H9 (cell line): ENCODE results near the gene FBN1. TPM values are rescaled to one million over a fixed set of nuclear protein-coding genes. Genes with fewer than 3 reads are reported as not detected.

Source experiments
- DNase-seq: peaks from one replicate; pipeline ENCODE4 v3.0.0-alpha.2; 2017
- H2AFZ ChIP-seq: one replicate; pipeline ENCODE4 v1.6.1; 2013; ENCODE audit warnings: mild to moderate bottlenecking, low read length, control low read depth, moderate library complexity
- H2AK5ac ChIP-seq: 2 replicates; pipeline ENCODE4 v1.6.1; 2013; ENCODE audit warnings: low read length, control low read depth, mixed read lengths; ENCODE audit not compliant: insufficient read length
- H2BK120ac ChIP-seq: one replicate; pipeline ENCODE4 v1.6.1; 2013; ENCODE audit warnings: low read depth, mild to moderate bottlenecking, low read length, control low read depth, inconsistent platforms; ENCODE audit not compliant: poor library complexity, severe bottlenecking
- H2BK12ac ChIP-seq: 2 replicates; pipeline ENCODE4 v1.6.1; 2013; ENCODE audit warnings: low read length, control low read depth, mixed read lengths, low read depth; ENCODE audit not compliant: insufficient read length
- H2BK15ac ChIP-seq: 2 replicates; pipeline ENCODE4 v1.6.1; 2013; ENCODE audit warnings: low read depth, low read length, control low read depth
- H2BK20ac ChIP-seq: one replicate; pipeline ENCODE4 v1.6.1; 2013; ENCODE audit warnings: low read depth, mild to moderate bottlenecking, low read length, control low read depth, inconsistent platforms; ENCODE audit not compliant: poor library complexity, severe bottlenecking
- H2BK5ac ChIP-seq: 2 replicates; pipeline ENCODE4 v1.6.1; 2013; ENCODE audit warnings: low read length, control low read depth, mixed read lengths; ENCODE audit not compliant: insufficient read length
- H3K14ac ChIP-seq: 2 replicates; pipeline ENCODE4 v1.6.1; 2013; ENCODE audit warnings: low read length, control low read depth; ENCODE audit not compliant: insufficient read depth
- H3K18ac ChIP-seq: 2 replicates; pipeline ENCODE4 v1.6.1; 2013; ENCODE audit warnings: low read depth, mild to moderate bottlenecking, mixed read lengths, low read length, control low read depth; ENCODE audit not compliant: insufficient read length
- H3K23ac ChIP-seq: 2 replicates; pipeline ENCODE4 v1.6.1; 2013; ENCODE audit warnings: low read length, control low read depth, mixed read lengths, low read depth; ENCODE audit not compliant: insufficient read length
- H3K23me2 ChIP-seq: 2 replicates; pipeline ENCODE4 v1.6.1; 2013; ENCODE audit warnings: low read depth, mild to moderate bottlenecking, mixed read lengths, low read length, control low read depth; ENCODE audit not compliant: insufficient read length, poor library complexity, severe bottlenecking
- H3K27ac ChIP-seq: 2 replicates; pipeline ENCODE4 v1.5.1; 2013; ENCODE audit warnings: low read length, control low read depth, mixed read lengths, low read depth; ENCODE audit not compliant: insufficient read length
- H3K27me3 ChIP-seq: 2 replicates; pipeline ENCODE4 v1.6.1; 2013; ENCODE audit warnings: low read length, control low read depth, inconsistent platforms; ENCODE audit not compliant: insufficient read depth
- H3K4ac ChIP-seq: 2 replicates; pipeline ENCODE4 v1.6.1; 2013; ENCODE audit warnings: low read depth, mild to moderate bottlenecking, control low read depth, inconsistent platforms, low read length, moderate library complexity
- H3K4me1 ChIP-seq: 2 replicates; pipeline ENCODE4 v1.6.1; 2013; ENCODE audit warnings: low read length, control low read depth, inconsistent platforms; ENCODE audit not compliant: insufficient read depth
- H3K4me2 ChIP-seq: 2 replicates; pipeline ENCODE4 v1.6.1; 2013; ENCODE audit warnings: low read length, control low read depth, mixed read lengths; ENCODE audit not compliant: insufficient read length, insufficient read depth
- H3K56ac ChIP-seq: 2 replicates; pipeline ENCODE4 v1.6.1; 2013; ENCODE audit warnings: low read depth, mild to moderate bottlenecking, mixed read lengths, low read length, control low read depth; ENCODE audit not compliant: insufficient read length
- H3K79me1 ChIP-seq: 2 replicates; pipeline ENCODE4 v1.6.1; 2013; ENCODE audit warnings: low read depth, mild to moderate bottlenecking, moderate library complexity, low read length, control low read depth, inconsistent platforms; ENCODE audit not compliant: insufficient read depth, poor library complexity, severe bottlenecking
- H3K79me2 ChIP-seq: 2 replicates; pipeline ENCODE4 v1.6.1; 2013; ENCODE audit warnings: low read length, control low read depth, inconsistent platforms; ENCODE audit not compliant: insufficient read depth
- H3K9ac ChIP-seq: 2 replicates; pipeline ENCODE4 v1.6.1; 2013; ENCODE audit warnings: low read length, control low read depth, mixed read lengths; ENCODE audit not compliant: insufficient read length; ENCODE audit errors: extremely low read depth
- H3K9me3 ChIP-seq: one replicate; pipeline ENCODE4 v1.6.1; 2013; ENCODE audit warnings: low read depth, low read length, inconsistent platforms; ENCODE audit not compliant: control insufficient read depth
- H3T11ph ChIP-seq: one replicate; pipeline ENCODE4 v1.6.1; 2013; ENCODE audit warnings: mild to moderate bottlenecking, low read length, control low read depth, inconsistent platforms
- H4K20me1 ChIP-seq: one replicate; pipeline ENCODE4 v1.6.1; 2013; ENCODE audit not compliant: control insufficient read depth, insufficient read length, insufficient read depth
- H4K5ac ChIP-seq: 2 replicates; pipeline ENCODE4 v1.6.1; 2013; ENCODE audit warnings: low read depth, mild to moderate bottlenecking, mixed read lengths, low read length, control low read depth; ENCODE audit not compliant: insufficient read length
- H4K8ac ChIP-seq: replicated peaks from 2 replicates; pipeline ENCODE4 v1.6.1; 2013; ENCODE audit warnings: low read length, control low read depth, mixed read lengths, low read depth; ENCODE audit not compliant: insufficient read length
- H4K91ac ChIP-seq: 2 replicates; pipeline ENCODE4 v1.6.1; 2013; ENCODE audit warnings: low read depth, mild to moderate bottlenecking, moderate library complexity, mixed read lengths, low read length, control low read depth; ENCODE audit not compliant: insufficient read length
- H3K27ac Mint-ChIP-seq, 3 experiments: 2 replicates in 2 of 3; 3 replicates in 1 of 3; pipeline ENCODE4 v1.8.0; 2020 to 2021; ENCODE audit warnings: mixed read lengths in 3 of 3, mild to moderate bottlenecking in 1 of 3, moderate library complexity in 1 of 3
- H3K27me3 Mint-ChIP-seq: 2 replicates; pipeline ENCODE4 v1.8.0; 2021; ENCODE audit warnings: low read depth, mild to moderate bottlenecking, moderate library complexity, mixed read lengths
- H3K36me3 Mint-ChIP-seq, 3 experiments: 2 replicates in 2 of 3; 3 replicates in 1 of 3; pipeline ENCODE4 v1.8.0; 2020 to 2021; ENCODE audit warnings: low read depth in 3 of 3, mixed read lengths in 3 of 3; ENCODE audit not compliant: insufficient read depth in 1 of 3
- H3K4me1 Mint-ChIP-seq, 2 experiments: 2 replicates each; pipeline ENCODE4 v1.8.0; 2020; ENCODE audit warnings: mixed read lengths in 2 of 2
- H3K4me3 Mint-ChIP-seq, 2 experiments: 2 replicates in 1 of 2; 3 replicates in 1 of 2; pipeline ENCODE4 v1.8.0; 2020 to 2021; ENCODE audit warnings: mild to moderate bottlenecking in 2 of 2, mixed read lengths in 2 of 2, moderate library complexity in 1 of 2
- H3K9me3 Mint-ChIP-seq, 2 experiments: 2 replicates in 1 of 2; 3 replicates in 1 of 2; pipeline ENCODE4 v1.8.0; 2020; ENCODE audit warnings: mild to moderate bottlenecking in 2 of 2, mixed read lengths in 2 of 2, moderate library complexity in 1 of 2
- CTCF ChIP-seq: fragments of 200-600 bp; sonication (generic); conservative IDR thresholded peaks from 3 replicates; pipeline ENCODE4 v1.8.0; 2021; ENCODE audit warnings: antibody characterized with exemption, mild to moderate bottlenecking
- WGBS: extraction: QIAGEN DNeasy Blood & Tissue Kit; methylation state at CpG from one replicate; pipeline ENCODE4 v1.1.7; 2013; ENCODE audit warnings: missing lambda C conversion rate, low lambda C conversion rate, mixed read lengths; ENCODE audit not compliant: insufficient read length; ENCODE audit errors: extremely low coverage; 5-methylcytosine and 5-hydroxymethylcytosine counted together
- total RNA-seq: library from RNA; stranded (reverse); gene quantifications from 2 replicates; pipeline ENCODE4 v1.2.1, GENCODE V29; 2021

The FBN1 gene
- total RNA-seq, 1 experiment from 2014 or later: 3.6 TPM

DNA sequence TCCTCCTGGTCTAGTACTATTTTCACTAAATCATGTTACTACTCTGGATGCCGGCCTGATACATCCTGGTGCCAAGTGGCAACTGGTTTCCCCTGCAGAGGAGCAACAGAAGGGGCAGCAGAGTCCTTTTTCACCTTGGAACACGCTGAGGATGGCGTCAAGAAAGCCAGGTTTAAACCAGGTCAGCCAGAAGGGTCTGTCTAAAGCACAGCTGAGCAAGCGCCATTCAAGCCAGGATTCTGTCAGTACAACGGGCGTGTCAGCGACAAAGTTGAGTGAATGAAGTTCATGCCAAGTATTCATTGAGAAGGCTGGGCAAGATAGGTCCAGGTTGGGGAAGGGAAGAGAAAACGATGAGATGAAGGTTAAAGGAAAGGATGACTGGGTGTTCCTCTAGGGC, 88.2 kb downstream of the FBN1 start:
- Histone ChIP-seq H2AK5ac (no peak overlapping the region), H3K4me2 (no peak overlapping the region), H3K23ac (no peak overlapping the region), H3K79me1 (no peaks in the 10 kb centered on the region), H2BK15ac (no peak overlapping the region), H3K79me2 (no peaks in the 10 kb centered on the region), H3K23me2 (no peaks in the 10 kb centered on the region), H2BK20ac (no peak overlapping the region), H3K9me3 (no peaks in the 10 kb centered on the region), H4K5ac (no peak overlapping the region), H3K27ac (no peak overlapping the region), H3K56ac (no peak overlapping the region), H4K20me1 (no peaks in the 10 kb centered on the region), H2BK12ac (no peak overlapping the region), H3K14ac (no peak overlapping the region), H3K9ac (no peak overlapping the region), H3K18ac (no peak overlapping the region), H4K8ac (no peak overlapping the region), H2BK120ac (no peak overlapping the region), H3T11ph (no peak overlapping the region), H3K27me3 (no peaks in the 10 kb centered on the region), H2BK5ac (no peak overlapping the region), H4K91ac (no peak overlapping the region), H3K4ac (no peak overlapping the region), H3K4me1 (no peaks in the 10 kb centered on the region), H2AFZ (no peak overlapping the region)
- Mint-ChIP-seq H3K4me3 (no peak overlapping the region), H3K36me3 (no peaks in the 10 kb centered on the region), H3K4me1 (peaks cover 15 to 16% of the 10 kb centered on the region in 2 experiments), H3K9me3 (no peaks in the 10 kb centered on the region), H3K27ac (no peak overlapping the region; a peak in 1 of 7 replicates), H3K27me3 (no peaks in the 10 kb centered on the region)
- TF ChIP-seq CTCF: no peak
- no CpG with 5 or more reads among the region's 8 CpGs for WGBS
- DNase-seq: no peak
